Measurements from ENCODE around the gene ZNF865.

GRCh38 chr19:55659822-55660221 is 54.4 kb downstream of the ZNF865 start:
- TF ChIP-seq, protein P1, sequence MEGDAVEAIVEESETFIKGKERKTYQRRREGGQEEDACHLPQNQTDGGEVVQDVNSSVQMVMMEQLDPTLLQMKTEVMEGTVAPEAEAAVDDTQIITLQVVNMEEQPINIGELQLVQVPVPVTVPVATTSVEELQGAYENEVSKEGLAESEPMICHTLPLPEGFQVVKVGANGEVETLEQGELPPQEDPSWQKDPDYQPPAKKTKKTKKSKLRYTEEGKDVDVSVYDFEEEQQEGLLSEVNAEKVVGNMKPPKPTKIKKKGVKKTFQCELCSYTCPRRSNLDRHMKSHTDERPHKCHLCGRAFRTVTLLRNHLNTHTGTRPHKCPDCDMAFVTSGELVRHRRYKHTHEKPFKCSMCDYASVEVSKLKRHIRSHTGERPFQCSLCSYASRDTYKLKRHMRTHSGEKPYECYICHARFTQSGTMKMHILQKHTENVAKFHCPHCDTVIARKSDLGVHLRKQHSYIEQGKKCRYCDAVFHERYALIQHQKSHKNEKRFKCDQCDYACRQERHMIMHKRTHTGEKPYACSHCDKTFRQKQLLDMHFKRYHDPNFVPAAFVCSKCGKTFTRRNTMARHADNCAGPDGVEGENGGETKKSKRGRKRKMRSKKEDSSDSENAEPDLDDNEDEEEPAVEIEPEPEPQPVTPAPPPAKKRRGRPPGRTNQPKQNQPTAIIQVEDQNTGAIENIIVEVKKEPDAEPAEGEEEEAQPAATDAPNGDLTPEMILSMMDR (IDR thresholded peaks at IDR 0.05; ENCODE audit: low read length) = no peak
- TF ChIP-seq EZH2 (IDR thresholded peaks at IDR 0.05; ENCODE audit: borderline replicate concordance, low read length) = no peak
